Kidney epithelial cell (primary cell): ENCODE measurements around the gene PACRG. TPM values are rescaled to one million over a fixed set of nuclear protein-coding genes. Genes with fewer than 3 reads are reported as not detected.

Source experiments
- DNase-seq: peaks from one replicate; pipeline ENCODE4 v3.0.0-alpha.2; 2010; ENCODE audit warnings: low read depth
- H3K27me3 ChIP-seq: 2 replicates; pipeline ENCODE4 v1.6.0; 2011; ENCODE audit warnings: low read length; ENCODE audit not compliant: control insufficient read depth, insufficient read depth
- H3K36me3 ChIP-seq: 2 replicates; pipeline ENCODE4 v1.5.1; 2011; ENCODE audit warnings: low read length; ENCODE audit not compliant: control insufficient read depth, insufficient read depth
- H3K4me3 ChIP-seq: 2 replicates; pipeline ENCODE4 v1.5.1; 2011; ENCODE audit warnings: low read depth, mild to moderate bottlenecking, control low read depth, low read length
- CTCF ChIP-seq: IDR thresholded peaks from 2 replicates; pipeline ENCODE4 v1.5.1; 2011; ENCODE audit warnings: mild to moderate bottlenecking, moderate library complexity, low read length, control low read depth, inconsistent platforms; ENCODE audit not compliant: insufficient read depth, poor library complexity, severe bottlenecking
- total RNA-seq: library from RNA; depleted of rRNA; stranded (reverse); fragments of >200 nt; gene quantifications from 2 replicates; pipeline ENCODE4 v1.2.3, GENCODE V29; 2015

PACRG gene
- total RNA-seq, 1 donor from 2014 or later, result 0.29 TPM

- no peak overlapping the region for H3K4me3 ChIP-seq
- no peaks in the 10 kb centered on the region for H3K36me3 ChIP-seq
- DNase-seq, result no peak
- TF ChIP-seq CTCF, result no peak
- no peaks in the 10 kb centered on the region for H3K27me3 ChIP-seq
Measured at GRCh38 chr6:163019926-163020325, 292.2 kb downstream of the PACRG start.

GRCh38 chr6:163021054-163021453 lies 293.3 kb downstream of the PACRG start:
- no peak for DNase-seq
- no peak overlapping the region for H3K4me3 ChIP-seq
- no peak for TF ChIP-seq CTCF
- no peaks in the 10 kb centered on the region for H3K36me3 ChIP-seq
- no peaks in the 10 kb centered on the region for H3K27me3 ChIP-seq

- no peak overlapping the region for H3K4me3 ChIP-seq
- no peak for DNase-seq
- no peaks in the 10 kb centered on the region for H3K27me3 ChIP-seq
- no peaks in the 10 kb centered on the region for H3K36me3 ChIP-seq
- no peak for TF ChIP-seq CTCF
Measured at GRCh38 chr6:163023700-163024099, 295.9 kb downstream of the PACRG start.

- Histone ChIP-seq H3K4me3 (no peak overlapping the region), H3K27me3 (no peaks in the 10 kb centered on the region), H3K36me3 (no peaks in the 10 kb centered on the region)
- DNase-seq, result no peak
- TF ChIP-seq CTCF, result no peak
Measured at GRCh38 chr6:163026893-163027292, 299.1 kb downstream of the PACRG start.

- H3K27me3 ChIP-seq, result no peaks in the 10 kb centered on the region
- no peak for TF ChIP-seq CTCF
- no peak for DNase-seq
- H3K36me3 ChIP-seq, result no peaks in the 10 kb centered on the region
- no peak overlapping the region for H3K4me3 ChIP-seq
Measured at GRCh38 chr6:163030980-163031379, 303.2 kb downstream of the PACRG start.

- Histone ChIP-seq H3K4me3 (no peak overlapping the region), H3K27me3 (no peaks in the 10 kb centered on the region), H3K36me3 (no peaks in the 10 kb centered on the region)
- TF ChIP-seq CTCF, result no peak
- DNase-seq, result no peak
Measured at GRCh38 chr6:163031931-163032330, 304.2 kb downstream of the PACRG start.
